Measurements from ENCODE around the gene RUSC2. TPM values are rescaled to one million over a fixed set of nuclear protein-coding genes. Genes with fewer than 3 reads are reported as not detected.

The RUSC2 gene
- total and polyA plus RNA-seq, 2 of the 4 experiments (the other 2 are of a cell fraction): 17.4 to 35.4 TPM

GRCh38 chr9:35517552-35518224 lies 27.8 kb downstream of the RUSC2 start:
- no peak; the same call in 1 of the 2 replicates for ATAC-seq (ENCODE audit: low read depth)
- dilution Hi-C loops (cut with HindIII; ENCODE audit: low sequenced_read_pairs, unreplicated experiment): no loop called here
- Histone ChIP-seq H4K91ac (ENCODE audit: insufficient read depth, low read depth, low read length) (peak overlapping the region; percentile 99), H2AFZ (replicated peaks; ENCODE audit: low read length, poor library complexity) (no peak overlapping the region), H3K36me3 (ENCODE audit: control insufficient read depth, insufficient read depth, low read length) (no peaks in the 10 kb centered on the region), H3K4me2 (ENCODE audit: low read depth, low read length) (peak overlapping the region; percentile 23; the same call in 1 of the 2 replicates), H4K8ac (ENCODE audit: low read depth in 2 of 2, low read length in 2 of 2) (peak overlapping the region; percentile 37 to 94), H3K9me1 (ENCODE audit: insufficient read depth, low read length) (peaks cover 25% of the 10 kb centered on the region), H2BK120ac (ENCODE audit: low read depth, low read length) (peak overlapping the region; percentile 99), H3K9me3 (ENCODE audit: control insufficient read depth, insufficient read depth, low read length) (no peaks in the 10 kb centered on the region), H3K4me3 (ENCODE audit: insufficient read depth, low read depth, low read length) (no peak overlapping the region), H2AK5ac (ENCODE audit: low read depth, low read length) (peak overlapping the region; percentile 96), H2AK9ac (replicated peaks; ENCODE audit: low read depth, low read length, poor library complexity) (peak overlapping the region; percentile 49), H3K56ac (ENCODE audit: extremely low read depth, insufficient read depth, low read length) (peak overlapping the region; percentile 83), H3K4me1 (ENCODE audit: control insufficient read depth, insufficient read depth, low read length) (peaks cover 42% of the 10 kb centered on the region), H3K79me1 (ENCODE audit: low read depth in 1 of 2, low read length in 2 of 2) (peaks cover 27 to 78% of the 10 kb centered on the region in 2 experiments), H3K27me3 (ENCODE audit: control insufficient read depth, insufficient read depth, low read length) (no peaks in the 10 kb centered on the region), H4K5ac (ENCODE audit: low read depth, low read length) (peak overlapping the region; percentile 65), H4K20me1 (ENCODE audit: insufficient read depth, low read length) (no peaks in the 10 kb centered on the region), H2BK5ac (ENCODE audit: low read depth, low read length, poor library complexity, severe bottlenecking) (peak overlapping the region; percentile 96), H2BK20ac (ENCODE audit: low read depth, low read length) (peak overlapping the region; percentile 97), H3K23ac (ENCODE audit: low read depth, low read length) (peak overlapping the region; percentile 75), H3K27ac (ENCODE audit: insufficient read depth, low read length) (peak overlapping the region; percentile 94), H3K18ac (ENCODE audit: low read depth, low read length) (peak overlapping the region; percentile 97), H3K4ac (ENCODE audit: low read depth, low read length) (peak overlapping the region; percentile 95), H2BK15ac (ENCODE audit: low read depth, low read length) (peak overlapping the region; percentile 97), H3K14ac (replicated peaks; ENCODE audit: low read depth, low read length) (peak overlapping the region; percentile 91), H3K9ac (ENCODE audit: low read depth, low read length) (peak overlapping the region; percentile 62)
- no CpG with 5 or more reads among the region's 3 CpGs for WGBS, 2 experiments (ENCODE audit: extremely low coverage in 2 of 2, insufficient read length in 1 of 2)
- BruUV-seq (replicated peaks): no TSS peak
- in situ Hi-C loops (cut with MboI; ENCODE audit: low sequenced_read_pairs): no loop called here
- intact Hi-C loops (cut with micrococcal nuclease): no loop called here
- POLR2A ChIA-PET (ENCODE audit: unreplicated experiment): interaction anchor here (0.6 to 1.5 kb wide), 3 partner anchors 21 to 28 kb away, joined by 3 to 13 read pairs (median 3); no protein-coding TSS in a partner anchor
- DNase-seq: no peak
- TF ChIP-seq NFE2L2 (IDR thresholded peaks at IDR 0.05; ENCODE audit: low read depth, low read length) (no peak), FOS (IDR thresholded peaks at IDR 0.05; ENCODE audit: low read depth, low read length) (no peak), CHD1 (IDR thresholded peaks at IDR 0.05; ENCODE audit: low read depth, low read length) (no peak), BHLHE40 (IDR thresholded peaks at IDR 0.05; ENCODE audit: low read depth, low read length) (no peak), POLR2A (IDR thresholded peaks at IDR 0.05; ENCODE audit: low read depth, low read length) (no peak), MXI1 (IDR thresholded peaks at IDR 0.05; ENCODE audit: borderline replicate concordance, low read depth, low read length) (no peak), MAFK (IDR thresholded peaks at IDR 0.05; ENCODE audit: low read depth, low read length) (no peak), RAD21 (IDR thresholded peaks at IDR 0.05; ENCODE audit: low read length) (no peak), CEBPB (IDR thresholded peaks at IDR 0.05; ENCODE audit: low read depth, low read length) (no peak), SMC3 (IDR thresholded peaks at IDR 0.05; ENCODE audit: low read depth, low read length) (no peak), CTCF (conservative IDR thresholded peaks at IDR 0.05; ENCODE audit: low read depth, low read length) (no peak), RCOR1 (IDR thresholded peaks at IDR 0.05; ENCODE audit: insufficient replicate concordance, low read length) (no peak)
- TF ChIP-seq, protein P1, sequence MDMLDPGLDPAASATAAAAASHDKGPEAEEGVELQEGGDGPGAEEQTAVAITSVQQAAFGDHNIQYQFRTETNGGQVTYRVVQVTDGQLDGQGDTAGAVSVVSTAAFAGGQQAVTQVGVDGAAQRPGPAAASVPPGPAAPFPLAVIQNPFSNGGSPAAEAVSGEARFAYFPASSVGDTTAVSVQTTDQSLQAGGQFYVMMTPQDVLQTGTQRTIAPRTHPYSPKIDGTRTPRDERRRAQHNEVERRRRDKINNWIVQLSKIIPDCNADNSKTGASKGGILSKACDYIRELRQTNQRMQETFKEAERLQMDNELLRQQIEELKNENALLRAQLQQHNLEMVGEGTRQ (IDR thresholded peaks at IDR 0.05; ENCODE audit: low read depth, low read length): no peak
- CTCF ChIA-PET: interaction anchor here (0.8 to 1.2 kb wide), 6 partner anchors 11 to 37 kb away, joined by 3 to 5 read pairs (median 3); no protein-coding TSS in a partner anchor

All from IMR-90 (cell line).